ENCODE measurements around the gene TBCK.

Gene TBCK

DNA sequence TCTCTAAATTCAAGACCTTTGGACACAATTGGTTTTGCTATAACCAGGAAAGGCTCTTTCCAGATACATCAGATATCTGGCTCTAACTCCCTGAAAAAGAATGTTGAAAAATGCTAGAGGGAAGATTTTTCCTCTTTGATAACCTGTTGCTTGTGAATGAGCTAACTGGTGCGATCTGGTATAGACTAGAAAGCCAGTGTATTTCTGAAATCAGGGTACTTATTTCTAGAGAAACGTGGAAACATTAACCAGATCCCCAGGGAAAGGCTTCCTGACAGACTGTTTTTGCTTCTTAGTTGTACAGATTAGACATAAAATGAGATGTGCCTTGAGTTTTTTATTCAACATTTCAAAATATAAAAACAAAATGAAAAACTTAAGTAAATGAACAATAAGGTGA lies 313.0 kb downstream of the TBCK start:
- TF ChIP-seq POLR2AphosphoS5 (IDR thresholded peaks at IDR 0.05; ENCODE audit: low read depth, low read length) (no peak), SIN3A (IDR thresholded peaks at IDR 0.05; ENCODE audit: borderline replicate concordance, insufficient read depth, low read length) (no peak), TAF1 (IDR thresholded peaks at IDR 0.05; ENCODE audit: borderline replicate concordance, insufficient read depth, low read length) (no peak), FOXP2 (optimal IDR thresholded peaks at IDR 0.05; ENCODE audit: borderline replicate concordance, extremely low read depth, extremely low read length, insufficient read depth) (no peak)
- TF ChIP-seq, protein P1, sequence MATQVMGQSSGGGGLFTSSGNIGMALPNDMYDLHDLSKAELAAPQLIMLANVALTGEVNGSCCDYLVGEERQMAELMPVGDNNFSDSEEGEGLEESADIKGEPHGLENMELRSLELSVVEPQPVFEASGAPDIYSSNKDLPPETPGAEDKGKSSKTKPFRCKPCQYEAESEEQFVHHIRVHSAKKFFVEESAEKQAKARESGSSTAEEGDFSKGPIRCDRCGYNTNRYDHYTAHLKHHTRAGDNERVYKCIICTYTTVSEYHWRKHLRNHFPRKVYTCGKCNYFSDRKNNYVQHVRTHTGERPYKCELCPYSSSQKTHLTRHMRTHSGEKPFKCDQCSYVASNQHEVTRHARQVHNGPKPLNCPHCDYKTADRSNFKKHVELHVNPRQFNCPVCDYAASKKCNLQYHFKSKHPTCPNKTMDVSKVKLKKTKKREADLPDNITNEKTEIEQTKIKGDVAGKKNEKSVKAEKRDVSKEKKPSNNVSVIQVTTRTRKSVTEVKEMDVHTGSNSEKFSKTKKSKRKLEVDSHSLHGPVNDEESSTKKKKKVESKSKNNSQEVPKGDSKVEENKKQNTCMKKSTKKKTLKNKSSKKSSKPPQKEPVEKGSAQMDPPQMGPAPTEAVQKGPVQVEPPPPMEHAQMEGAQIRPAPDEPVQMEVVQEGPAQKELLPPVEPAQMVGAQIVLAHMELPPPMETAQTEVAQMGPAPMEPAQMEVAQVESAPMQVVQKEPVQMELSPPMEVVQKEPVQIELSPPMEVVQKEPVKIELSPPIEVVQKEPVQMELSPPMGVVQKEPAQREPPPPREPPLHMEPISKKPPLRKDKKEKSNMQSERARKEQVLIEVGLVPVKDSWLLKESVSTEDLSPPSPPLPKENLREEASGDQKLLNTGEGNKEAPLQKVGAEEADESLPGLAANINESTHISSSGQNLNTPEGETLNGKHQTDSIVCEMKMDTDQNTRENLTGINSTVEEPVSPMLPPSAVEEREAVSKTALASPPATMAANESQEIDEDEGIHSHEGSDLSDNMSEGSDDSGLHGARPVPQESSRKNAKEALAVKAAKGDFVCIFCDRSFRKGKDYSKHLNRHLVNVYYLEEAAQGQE (IDR thresholded peaks at IDR 0.05; ENCODE audit: insufficient read depth in 1 of 2, low read depth in 2 of 2, low read length in 2 of 2), result no peak

DNA sequence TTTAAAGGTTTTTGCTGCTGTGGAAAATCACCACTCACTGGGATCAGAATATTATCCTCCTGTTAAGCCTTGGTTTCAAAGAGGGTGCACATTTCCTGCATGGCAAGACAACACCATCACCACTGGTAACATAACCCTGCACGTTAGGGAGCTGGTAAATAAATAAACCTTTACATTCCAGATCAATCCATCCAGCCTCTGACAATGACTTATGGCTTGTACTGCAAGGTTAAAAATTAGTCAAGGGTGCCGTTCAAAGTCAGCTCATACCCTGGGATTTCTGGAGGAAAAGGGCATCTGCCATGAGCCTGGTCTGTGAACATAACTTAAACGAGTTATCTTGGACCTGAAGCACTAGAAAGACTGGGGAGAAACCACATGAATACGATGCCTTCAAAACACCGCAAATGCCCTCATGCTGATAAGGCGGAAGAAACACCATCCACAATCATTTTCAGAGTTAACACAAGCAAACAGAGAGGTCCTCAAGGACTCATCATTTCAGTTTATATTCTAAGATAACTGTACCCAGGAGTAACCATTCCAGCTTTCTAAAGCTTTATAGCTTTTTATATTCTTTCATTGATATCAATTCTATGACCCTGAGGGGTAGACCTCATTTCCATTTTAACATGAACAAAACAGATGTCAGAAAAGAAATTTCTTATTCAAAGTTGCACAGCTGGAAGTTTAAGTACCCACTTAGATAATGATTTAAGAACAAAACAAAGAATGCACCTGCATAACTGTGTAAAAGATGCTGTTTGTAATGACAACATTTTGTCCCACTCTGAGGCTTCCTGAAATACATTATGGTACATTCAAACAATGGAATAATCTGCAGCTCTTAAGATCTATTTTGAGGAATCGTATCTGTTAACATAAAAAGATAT lies 317.6 kb downstream of the TBCK start:
- TF ChIP-seq FOXP2 (optimal IDR thresholded peaks at IDR 0.05; ENCODE audit: borderline replicate concordance, extremely low read depth, extremely low read length, insufficient read depth), result no peak
- TF ChIP-seq TAF1 (IDR thresholded peaks at IDR 0.05; ENCODE audit: borderline replicate concordance, insufficient read depth, low read length), result no peak
- TF ChIP-seq SIN3A (IDR thresholded peaks at IDR 0.05; ENCODE audit: borderline replicate concordance, insufficient read depth, low read length), result no peak
- TF ChIP-seq, protein P1 (IDR thresholded peaks at IDR 0.05; ENCODE audit: insufficient read depth in 1 of 2, low read depth in 2 of 2, low read length in 2 of 2), result no peak
- TF ChIP-seq POLR2AphosphoS5 (IDR thresholded peaks at IDR 0.05; ENCODE audit: low read depth, low read length), result no peak

DNA sequence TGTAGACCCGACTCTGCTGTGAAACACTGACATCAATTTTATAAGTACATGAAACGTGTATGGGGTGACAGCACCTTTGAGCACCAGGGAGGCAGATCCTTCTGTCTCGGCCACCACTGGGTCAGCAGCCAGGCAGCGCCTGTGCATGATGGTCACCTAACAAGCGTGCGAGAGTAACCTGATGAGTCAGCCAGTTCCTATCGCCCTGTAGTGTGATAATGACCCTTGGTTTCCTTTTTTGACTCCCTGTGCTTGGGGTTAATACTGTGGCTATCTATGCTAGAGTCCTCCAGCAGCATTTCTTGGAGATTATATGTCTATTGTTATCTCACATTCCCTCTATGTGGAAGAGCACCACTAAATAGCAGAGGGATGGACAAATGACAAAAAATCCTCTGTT lies 319.2 kb downstream of the TBCK start:
- TF ChIP-seq SIN3A (IDR thresholded peaks at IDR 0.05; ENCODE audit: borderline replicate concordance, insufficient read depth, low read length), result no peak
- no peak for TF ChIP-seq TAF1 (IDR thresholded peaks at IDR 0.05; ENCODE audit: borderline replicate concordance, insufficient read depth, low read length)
- TF ChIP-seq POLR2AphosphoS5 (IDR thresholded peaks at IDR 0.05; ENCODE audit: low read depth, low read length), result no peak
- no peak for TF ChIP-seq FOXP2 (optimal IDR thresholded peaks at IDR 0.05; ENCODE audit: borderline replicate concordance, extremely low read depth, extremely low read length, insufficient read depth)
- TF ChIP-seq, protein P1 (IDR thresholded peaks at IDR 0.05; ENCODE audit: insufficient read depth in 1 of 2, low read depth in 2 of 2, low read length in 2 of 2), result no peak

DNA sequence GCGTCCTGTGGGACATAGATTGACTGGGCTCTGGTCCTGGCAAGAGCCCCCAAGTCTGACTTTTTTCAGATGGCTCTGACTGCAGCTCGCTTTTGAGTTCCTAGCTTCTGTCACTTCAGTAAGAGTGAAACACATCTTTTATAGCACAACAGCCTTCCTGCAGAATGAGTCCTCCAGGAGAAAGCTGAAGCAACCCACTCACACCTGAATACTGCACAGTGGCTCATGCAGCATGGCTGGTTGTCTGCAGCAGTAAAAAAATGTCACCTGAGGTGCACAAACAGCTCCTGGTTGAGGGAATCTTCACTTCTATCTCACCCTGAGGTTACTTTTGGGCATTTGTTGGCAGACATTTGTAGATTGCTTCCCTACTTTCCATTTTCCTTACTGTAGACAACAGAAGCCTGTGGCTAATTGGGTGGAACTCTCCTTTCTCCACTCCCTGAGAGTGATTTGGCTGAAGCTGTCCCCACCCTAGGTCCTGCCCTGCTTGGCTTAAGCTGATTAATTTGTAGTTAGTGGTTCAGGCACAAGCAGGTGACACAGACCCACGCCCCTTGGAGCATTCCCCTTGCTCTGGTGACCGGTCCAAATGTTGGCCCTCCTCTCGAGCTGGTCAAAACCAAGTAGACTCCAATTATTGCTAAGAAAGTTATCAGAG lies 321.0 kb downstream of the TBCK start:
- TF ChIP-seq POLR2AphosphoS5 (IDR thresholded peaks at IDR 0.05; ENCODE audit: low read depth, low read length) (no peak), FOXP2 (optimal IDR thresholded peaks at IDR 0.05; ENCODE audit: borderline replicate concordance, extremely low read depth, extremely low read length, insufficient read depth) (no peak), SIN3A (IDR thresholded peaks at IDR 0.05; ENCODE audit: borderline replicate concordance, insufficient read depth, low read length) (no peak), TAF1 (IDR thresholded peaks at IDR 0.05; ENCODE audit: borderline replicate concordance, insufficient read depth, low read length) (no peak)
- TF ChIP-seq, protein P1 (IDR thresholded peaks at IDR 0.05; ENCODE audit: insufficient read depth in 1 of 2, low read depth in 2 of 2, low read length in 2 of 2), result no peak
